ENCODE measurements around the gene GRIA3.

The GRIA3 gene

GRCh38 chrX:123468481-123468880 lies 284.4 kb downstream of the GRIA3 start:
- H3K79me2 ChIP-seq (ENCODE audit: insufficient read depth, low read length), result no peaks in the 10 kb centered on the region
- TF ChIP-seq CTCF (IDR thresholded peaks at IDR 0.05; ENCODE audit: borderline replicate concordance, extremely low read depth, low read length, poor library complexity, severe bottlenecking) (no peak), EZH2 (IDR thresholded peaks at IDR 0.05; ENCODE audit: borderline replicate concordance, low read depth, low read length, severe bottlenecking) (no peak)
- ATAC-seq (ENCODE audit: insufficient read depth, low read depth) (no peak), DNase-seq (no peak)
- H3K4me1 ChIP-seq (ENCODE audit: insufficient read depth, low read length), result no peaks in the 10 kb centered on the region
- H3K36me3 ChIP-seq (ENCODE audit: insufficient read depth, low read length), result no peaks in the 10 kb centered on the region
- no peak overlapping the region for H3K27ac ChIP-seq (ENCODE audit: low read length)
- H3K27me3 ChIP-seq (ENCODE audit: insufficient read depth, low read length, poor library complexity), result no peaks in the 10 kb centered on the region
- H3K9ac ChIP-seq (ENCODE audit: low read depth, low read length), result no peak overlapping the region
- H2AFZ ChIP-seq (ENCODE audit: low read depth, low read length), result no peak overlapping the region
- no peak overlapping the region for H3K4me3 ChIP-seq (ENCODE audit: low read depth in 1 of 2, low read length in 2 of 2)
- no peaks in the 10 kb centered on the region for H3K9me3 ChIP-seq (ENCODE audit: insufficient read depth, low read length, severe bottlenecking)
- H4K20me1 ChIP-seq (ENCODE audit: insufficient read depth, low read length), result no peaks in the 10 kb centered on the region
- H3K4me2 ChIP-seq (ENCODE audit: insufficient read depth, low read length), result no peak overlapping the region

GRCh38 chrX:123475068-123475724 lies 291.1 kb downstream of the GRIA3 start:
- ATAC-seq (ENCODE audit: insufficient read depth, low read depth), result no peak
- Histone ChIP-seq H3K27me3 (ENCODE audit: insufficient read depth, low read length, poor library complexity) (no peaks in the 10 kb centered on the region), H3K27ac (ENCODE audit: low read length) (no peak overlapping the region), H4K20me1 (ENCODE audit: insufficient read depth, low read length) (no peaks in the 10 kb centered on the region), H3K9ac (ENCODE audit: low read depth, low read length) (no peak overlapping the region), H3K4me1 (ENCODE audit: insufficient read depth, low read length) (no peaks in the 10 kb centered on the region), H3K4me3 (ENCODE audit: low read depth in 1 of 2, low read length in 2 of 2) (no peak overlapping the region), H3K79me2 (ENCODE audit: insufficient read depth, low read length) (no peaks in the 10 kb centered on the region), H2AFZ (ENCODE audit: low read depth, low read length) (no peak overlapping the region), H3K9me3 (ENCODE audit: insufficient read depth, low read length, severe bottlenecking) (no peaks in the 10 kb centered on the region), H3K36me3 (ENCODE audit: insufficient read depth, low read length) (no peaks in the 10 kb centered on the region), H3K4me2 (ENCODE audit: insufficient read depth, low read length) (no peak overlapping the region)
- TF ChIP-seq EZH2 (IDR thresholded peaks at IDR 0.05; ENCODE audit: borderline replicate concordance, low read depth, low read length, severe bottlenecking) (no peak), CTCF (IDR thresholded peaks at IDR 0.05; ENCODE audit: borderline replicate concordance, extremely low read depth, low read length, poor library complexity, severe bottlenecking) (no peak)
- DNase-seq, result no peak

DNA sequence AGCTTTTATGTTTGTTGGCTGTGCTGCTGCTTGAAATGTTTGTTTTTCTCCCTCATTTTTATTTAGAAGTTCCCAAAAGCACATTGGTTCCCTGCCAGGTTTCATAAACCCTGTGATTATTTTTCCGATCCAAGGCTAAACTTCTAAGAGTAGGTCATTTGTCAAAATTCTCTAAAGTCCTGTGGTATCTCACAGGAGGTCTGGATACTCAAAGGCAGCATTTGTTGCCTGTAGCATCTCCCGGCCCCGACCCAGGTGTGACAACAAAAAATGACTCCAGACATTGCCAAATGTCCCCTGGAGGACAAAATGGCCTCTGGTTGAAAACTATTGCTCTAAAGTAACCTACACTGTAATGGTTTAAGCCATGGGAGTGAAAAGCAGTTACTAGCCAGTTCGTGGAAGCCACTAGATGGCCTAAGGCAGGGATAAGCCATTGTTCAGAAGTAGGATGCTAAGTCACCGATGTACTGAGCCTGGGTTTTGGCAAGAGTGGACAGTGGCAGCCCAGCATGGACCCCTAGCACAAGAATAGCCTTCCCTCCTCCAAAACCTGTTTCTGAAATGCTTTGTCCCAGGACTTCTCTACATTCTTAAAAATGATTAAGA lies 292.6 kb downstream of the GRIA3 start:
- Histone ChIP-seq H3K4me1 (ENCODE audit: insufficient read depth, low read length) (no peaks in the 10 kb centered on the region), H3K4me2 (ENCODE audit: insufficient read depth, low read length) (no peak overlapping the region), H4K20me1 (ENCODE audit: insufficient read depth, low read length) (no peaks in the 10 kb centered on the region), H3K4me3 (ENCODE audit: low read depth in 1 of 2, low read length in 2 of 2) (no peak overlapping the region), H3K27me3 (ENCODE audit: insufficient read depth, low read length, poor library complexity) (no peaks in the 10 kb centered on the region), H2AFZ (ENCODE audit: low read depth, low read length) (no peak overlapping the region), H3K9ac (ENCODE audit: low read depth, low read length) (no peak overlapping the region), H3K79me2 (ENCODE audit: insufficient read depth, low read length) (no peaks in the 10 kb centered on the region), H3K9me3 (ENCODE audit: insufficient read depth, low read length, severe bottlenecking) (no peaks in the 10 kb centered on the region), H3K27ac (ENCODE audit: low read length) (no peak overlapping the region), H3K36me3 (ENCODE audit: insufficient read depth, low read length) (no peaks in the 10 kb centered on the region)
- no peak for TF ChIP-seq EZH2 (IDR thresholded peaks at IDR 0.05; ENCODE audit: borderline replicate concordance, low read depth, low read length, severe bottlenecking)
- no peak for TF ChIP-seq CTCF (IDR thresholded peaks at IDR 0.05; ENCODE audit: borderline replicate concordance, extremely low read depth, low read length, poor library complexity, severe bottlenecking)
- DNase-seq (no peak), ATAC-seq (ENCODE audit: insufficient read depth, low read depth) (no peak)

All from DND-41 (cell line).